ENCODE results near the gene ARHGAP33.
A peak's percentile ranks its signal among the peaks of the same experiment; 100 is the strongest.

ARHGAP33 gene

GRCh38 chr19:35759697-35760096 lies 15.7 kb upstream of the ARHGAP33 start:
- no peaks in the 10 kb centered on the region for H3K27me3 ChIP-seq (ENCODE audit: insufficient read depth, low read length, poor library complexity, severe bottlenecking)
- no peaks in the 10 kb centered on the region for H3K9me2 ChIP-seq (replicated peaks; ENCODE audit: low read depth, low read length)
- H3F3A ChIP-seq (ENCODE audit: low read depth) = no peaks in the 10 kb centered on the region
- peaks cover 13% of the 10 kb centered on the region; the same call in 1 of the 2 replicates for H3K79me2 ChIP-seq (ENCODE audit: insufficient read depth, low read length)
- H3K36me3 ChIP-seq (ENCODE audit: insufficient read depth, low read length) = no peaks in the 10 kb centered on the region
- H3K4me3 ChIP-seq (ENCODE audit: low read length, poor library complexity, severe bottlenecking) = peak overlapping the region; percentile 89
- H3K9ac ChIP-seq (ENCODE audit: low read depth, low read length, poor library complexity, severe bottlenecking) = peak overlapping the region; percentile 89
- H3K9me3 ChIP-seq (ENCODE audit: insufficient read depth, low read depth, low read length) = no peaks in the 10 kb centered on the region
- peaks cover 13% of the 10 kb centered on the region for H3K4me1 ChIP-seq (ENCODE audit: insufficient read depth, low read length, poor library complexity, severe bottlenecking)
- no peak overlapping the region for H2AFZ ChIP-seq (ENCODE audit: low read length)
- no peaks in the 10 kb centered on the region for H4K20me1 ChIP-seq (ENCODE audit: insufficient read depth, low read length, poor library complexity, severe bottlenecking)
- TF ChIP-seq, protein P1, sequence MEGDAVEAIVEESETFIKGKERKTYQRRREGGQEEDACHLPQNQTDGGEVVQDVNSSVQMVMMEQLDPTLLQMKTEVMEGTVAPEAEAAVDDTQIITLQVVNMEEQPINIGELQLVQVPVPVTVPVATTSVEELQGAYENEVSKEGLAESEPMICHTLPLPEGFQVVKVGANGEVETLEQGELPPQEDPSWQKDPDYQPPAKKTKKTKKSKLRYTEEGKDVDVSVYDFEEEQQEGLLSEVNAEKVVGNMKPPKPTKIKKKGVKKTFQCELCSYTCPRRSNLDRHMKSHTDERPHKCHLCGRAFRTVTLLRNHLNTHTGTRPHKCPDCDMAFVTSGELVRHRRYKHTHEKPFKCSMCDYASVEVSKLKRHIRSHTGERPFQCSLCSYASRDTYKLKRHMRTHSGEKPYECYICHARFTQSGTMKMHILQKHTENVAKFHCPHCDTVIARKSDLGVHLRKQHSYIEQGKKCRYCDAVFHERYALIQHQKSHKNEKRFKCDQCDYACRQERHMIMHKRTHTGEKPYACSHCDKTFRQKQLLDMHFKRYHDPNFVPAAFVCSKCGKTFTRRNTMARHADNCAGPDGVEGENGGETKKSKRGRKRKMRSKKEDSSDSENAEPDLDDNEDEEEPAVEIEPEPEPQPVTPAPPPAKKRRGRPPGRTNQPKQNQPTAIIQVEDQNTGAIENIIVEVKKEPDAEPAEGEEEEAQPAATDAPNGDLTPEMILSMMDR (conservative IDR thresholded peaks at IDR 0.05; ENCODE audit: low read length) = no peak
- TF ChIP-seq EZH2phosphoT487 (IDR thresholded peaks at IDR 0.05; ENCODE audit: borderline replicate concordance) = no peak
- peak overlapping the region; percentile 76 for H3K4me2 ChIP-seq (ENCODE audit: low read depth, low read length, poor library complexity, severe bottlenecking)

DNA sequence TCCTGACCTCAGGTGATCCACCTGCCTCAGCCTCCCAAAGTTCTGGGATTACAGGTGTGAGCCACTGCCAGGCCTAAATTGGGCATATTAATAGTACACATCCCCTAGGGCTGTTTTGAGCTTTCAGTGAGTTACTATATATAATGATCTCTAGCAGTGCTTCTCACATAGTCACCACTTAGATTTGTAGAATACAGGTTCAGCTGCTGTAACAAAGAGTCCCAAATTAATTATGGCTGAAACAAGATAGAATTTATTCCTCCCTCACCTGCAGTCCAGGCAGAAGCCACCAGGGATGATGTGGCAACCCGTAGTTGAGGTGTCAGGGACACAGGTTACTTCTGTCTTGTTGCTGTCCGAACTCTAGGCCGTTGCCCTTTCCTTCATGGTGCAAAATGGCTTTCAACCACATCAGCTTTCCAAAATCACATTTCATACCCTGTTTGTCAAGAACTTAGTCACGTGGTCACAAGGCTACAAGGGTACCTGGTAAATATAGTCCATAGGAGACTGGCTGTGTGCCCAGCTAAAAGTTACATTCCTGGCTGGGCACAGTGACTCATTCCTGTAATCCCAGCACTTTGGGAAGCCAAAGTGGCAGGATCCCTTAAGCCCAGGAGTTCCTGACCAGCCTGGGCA lies 14.5 kb upstream of the ARHGAP33 start:
- H3K9ac ChIP-seq (ENCODE audit: low read depth, low read length, poor library complexity, severe bottlenecking) = no peak overlapping the region
- H3K79me2 ChIP-seq (ENCODE audit: insufficient read depth, low read length) = peaks cover 13% of the 10 kb centered on the region; the same call in 1 of the 2 replicates
- H3F3A ChIP-seq (ENCODE audit: low read depth) = no peaks in the 10 kb centered on the region
- TF ChIP-seq, protein P1 (conservative IDR thresholded peaks at IDR 0.05; ENCODE audit: low read length) = no peak
- TF ChIP-seq EZH2phosphoT487 (IDR thresholded peaks at IDR 0.05; ENCODE audit: borderline replicate concordance) = no peak
- H3K9me3 ChIP-seq (ENCODE audit: insufficient read depth, low read depth, low read length) = no peaks in the 10 kb centered on the region
- no peaks in the 10 kb centered on the region for H3K36me3 ChIP-seq (ENCODE audit: insufficient read depth, low read length)
- H3K4me2 ChIP-seq (ENCODE audit: low read depth, low read length, poor library complexity, severe bottlenecking) = no peak overlapping the region
- no peaks in the 10 kb centered on the region for H3K9me2 ChIP-seq (replicated peaks; ENCODE audit: low read depth, low read length)
- H3K4me1 ChIP-seq (ENCODE audit: insufficient read depth, low read length, poor library complexity, severe bottlenecking) = peaks cover 13% of the 10 kb centered on the region
- no peak overlapping the region for H2AFZ ChIP-seq (ENCODE audit: low read length)
- H3K4me3 ChIP-seq (ENCODE audit: low read length, poor library complexity, severe bottlenecking) = no peak overlapping the region
- no peaks in the 10 kb centered on the region for H4K20me1 ChIP-seq (ENCODE audit: insufficient read depth, low read length, poor library complexity, severe bottlenecking)
- no peaks in the 10 kb centered on the region for H3K27me3 ChIP-seq (ENCODE audit: insufficient read depth, low read length, poor library complexity, severe bottlenecking)

- H3K79me2 ChIP-seq (ENCODE audit: insufficient read depth, low read length) = peaks cover 3% of the 10 kb centered on the region; the same call in 1 of the 2 replicates
- no peak overlapping the region for H3K4me3 ChIP-seq (ENCODE audit: low read length, poor library complexity, severe bottlenecking)
- no peak overlapping the region for H3K9ac ChIP-seq (ENCODE audit: low read depth, low read length, poor library complexity, severe bottlenecking)
- no peak for TF ChIP-seq EZH2phosphoT487 (IDR thresholded peaks at IDR 0.05; ENCODE audit: borderline replicate concordance)
- TF ChIP-seq, protein P1 (conservative IDR thresholded peaks at IDR 0.05; ENCODE audit: low read length) = no peak
- no peaks in the 10 kb centered on the region for H3K36me3 ChIP-seq (ENCODE audit: insufficient read depth, low read length)
- no peaks in the 10 kb centered on the region for H3K27me3 ChIP-seq (ENCODE audit: insufficient read depth, low read length, poor library complexity, severe bottlenecking)
- no peak overlapping the region for H3K4me2 ChIP-seq (ENCODE audit: low read depth, low read length, poor library complexity, severe bottlenecking)
- H3K4me1 ChIP-seq (ENCODE audit: insufficient read depth, low read length, poor library complexity, severe bottlenecking) = peaks cover 2% of the 10 kb centered on the region
- H3F3A ChIP-seq (ENCODE audit: low read depth) = no peaks in the 10 kb centered on the region
- no peaks in the 10 kb centered on the region for H3K9me2 ChIP-seq (replicated peaks; ENCODE audit: low read depth, low read length)
- H3K9me3 ChIP-seq (ENCODE audit: insufficient read depth, low read depth, low read length) = no peaks in the 10 kb centered on the region
- H4K20me1 ChIP-seq (ENCODE audit: insufficient read depth, low read length, poor library complexity, severe bottlenecking) = no peaks in the 10 kb centered on the region
- H2AFZ ChIP-seq (ENCODE audit: low read length) = no peak overlapping the region
Observed at GRCh38 chr19:35764432-35765315, 10.7 kb upstream of the ARHGAP33 start.

Data from Loucy (cell line).